Stimulated activated CD4-positive, alpha-beta T cell treated with anti-CD3 and anti-CD28 coated beads, Interleukin-12 subunit alpha, Interleukin-12 subunit beta, amount 100 ng/mL, for 4 hours (primary cell): Measurements from ENCODE around the gene TRAPPC2.

ENCODE experiments used
- DNase-seq: peaks from one replicate; pipeline ENCODE4 v3.0.0-alpha.2; 2020

Gene TRAPPC2

GRCh38 chrX:13664020-13664419, 70.4 kb downstream of the TRAPPC2 start:
- no peak for DNase-seq

DNA sequence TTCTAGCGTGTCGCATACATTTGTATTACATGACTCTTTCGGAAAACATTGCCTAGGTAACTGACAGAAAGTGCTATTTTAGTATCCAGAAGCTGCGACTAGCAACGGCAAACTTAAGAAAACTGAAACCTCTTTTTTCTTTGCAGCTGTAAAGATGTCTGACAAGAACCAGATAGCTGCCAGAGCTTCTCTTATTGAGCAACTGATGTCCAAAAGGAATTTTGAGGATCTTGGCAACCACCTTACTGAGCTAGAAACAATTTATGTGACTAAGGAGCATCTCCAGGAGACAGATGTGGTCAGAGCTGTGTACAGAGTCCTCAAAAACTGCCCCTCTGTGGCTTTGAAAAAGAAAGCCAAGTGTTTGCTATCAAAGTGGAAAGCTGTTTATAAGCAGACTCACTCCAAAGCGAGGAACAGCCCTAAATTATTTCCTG, 72.0 kb downstream of the TRAPPC2 start:
- DNase-seq, result no peak
